HG03442 (cell line): ENCODE measurements around the gene KLK15.

ENCODE experiments used
- ATAC-seq: cut with Tn5 transposase; IDR thresholded peaks from one replicate; pipeline ENCODE4 v1.9.1; 2021; ENCODE audit warnings: mild to moderate bottlenecking, moderate library complexity; ENCODE audit not compliant: unreplicated experiment

KLK15 gene

GRCh38 chr19:50833117-50833801, at the start of gene KLK15:
KLK15 (minus strand) TSS chr19:50833574; CDS start chr19:50831492, 2,082 bp downstream.
- ATAC-seq: no peak

GRCh38 chr19:50882188-50882587, 48.8 kb upstream of the KLK15 start:
- ATAC-seq: no peak

GRCh38 chr19:50880241-50880640, 46.9 kb upstream of the KLK15 start:
- ATAC-seq: no peak

GRCh38 chr19:50878851-50879250, 45.5 kb upstream of the KLK15 start:
- ATAC-seq: no peak

- no peak for ATAC-seq
Measured at GRCh38 chr19:50877338-50877737, 44.0 kb upstream of the KLK15 start.

- ATAC-seq: no peak
Measured at GRCh38 chr19:50876456-50876855, 43.1 kb upstream of the KLK15 start.

GRCh38 chr19:50875795-50876422, 42.5 kb upstream of the KLK15 start:
- ATAC-seq: no peak

GRCh38 chr19:50874211-50874610, 40.8 kb upstream of the KLK15 start:
- ATAC-seq: no peak

- no peak for ATAC-seq
Measured at GRCh38 chr19:50873056-50873455, 39.7 kb upstream of the KLK15 start, which contains the start of gene KLK2. KLK2 (plus strand) TSS chr19:50873439; CDS start chr19:50873474, 35 bp downstream.

GRCh38 chr19:50870417-50871089, 37.2 kb upstream of the KLK15 start:
- ATAC-seq: no peak

GRCh38 chr19:50869479-50869878, 36.1 kb upstream of the KLK15 start:
- no peak for ATAC-seq

- no peak for ATAC-seq
Measured at GRCh38 chr19:50861496-50862286, 28.3 kb upstream of the KLK15 start.

- no peak for ATAC-seq
Measured at GRCh38 chr19:50861010-50861409, 27.6 kb upstream of the KLK15 start.

GRCh38 chr19:50859849-50860248, 26.5 kb upstream of the KLK15 start:
- no peak for ATAC-seq

- ATAC-seq: no peak
Measured at GRCh38 chr19:50858886-50859285, 25.5 kb upstream of the KLK15 start.

- ATAC-seq: no peak
Measured at GRCh38 chr19:50857366-50857765, 24.0 kb upstream of the KLK15 start.

- no peak for ATAC-seq
Measured at GRCh38 chr19:50854636-50855410, 21.4 kb upstream of the KLK15 start, which contains the start of gene KLK3. KLK3 (plus strand) TSS chr19:50854915; CDS start chr19:50854956, 41 bp downstream.

- no peak for ATAC-seq
Measured at GRCh38 chr19:50851620-50852019, 18.2 kb upstream of the KLK15 start.

- ATAC-seq: no peak
Measured at GRCh38 chr19:50850738-50851137, 17.4 kb upstream of the KLK15 start.

GRCh38 chr19:50844296-50844935, 11.0 kb upstream of the KLK15 start:
- no peak for ATAC-seq
